ENCODE results near the gene LSM4.

Gene LSM4

GRCh38 chr19:18278521-18279265 is 44.2 kb downstream of the LSM4 start:
- DNase-seq: no peak

- DNase-seq: no peak
Measured at GRCh38 chr19:18274781-18275356, 48.0 kb downstream of the LSM4 start.

- no peak for DNase-seq
Measured at GRCh38 chr19:18274219-18274780, 48.6 kb downstream of the LSM4 start, which contains the start of gene IQCN. Gene IQCN, minus strand, starts transcription at chr19:18274452. Its CDS starts 4,974 bp downstream, at chr19:18269478.

- DNase-seq: no peak
Measured at GRCh38 chr19:18273561-18274218, 49.2 kb downstream of the LSM4 start.

GRCh38 chr19:18271433-18271841 is 51.4 kb downstream of the LSM4 start:
- DNase-seq: no peak

- DNase-seq: no peak
Measured at GRCh38 chr19:18270326-18270725, 52.5 kb downstream of the LSM4 start.

GRCh38 chr19:18269070-18269723 is 53.7 kb downstream of the LSM4 start:
- DNase-seq: no peak

GRCh38 chr19:18266771-18267686 is 55.8 kb downstream of the LSM4 start:
- DNase-seq: no peak

- DNase-seq: no peak
Measured at GRCh38 chr19:18265582-18265981, 57.3 kb downstream of the LSM4 start.

- DNase-seq: no peak
Measured at GRCh38 chr19:18264971-18265540, 57.8 kb downstream of the LSM4 start.

GRCh38 chr19:18264137-18264854 is 58.6 kb downstream of the LSM4 start:
- no peak for DNase-seq

- DNase-seq: no peak
Measured at GRCh38 chr19:18263324-18264136, 59.3 kb downstream of the LSM4 start.

GRCh38 chr19:18262917-18263316 is 60.0 kb downstream of the LSM4 start:
- no peak for DNase-seq

- DNase-seq: no peak
Measured at GRCh38 chr19:18262144-18262543, 60.7 kb downstream of the LSM4 start.

- no peak for DNase-seq
Measured at GRCh38 chr19:18261474-18261873, 61.4 kb downstream of the LSM4 start.

- no peak for DNase-seq
Measured at GRCh38 chr19:18259893-18260292, 63.0 kb downstream of the LSM4 start.

- DNase-seq: no peak
Measured at GRCh38 chr19:18257503-18258470, 65.1 kb downstream of the LSM4 start.

Data from right kidney (tissue), 1 donor.